Suprapubic skin (tissue), 4 donors: Measurements from ENCODE around the gene ANKRD65. TPM values are rescaled to one million over a fixed set of nuclear protein-coding genes. Genes with fewer than 3 reads are reported as not detected.

Source experiments
- DNase-seq, 2 donors: peaks; one replicate each; pipeline ENCODE4 v3.0.0-alpha.2; 2019; ENCODE audit warnings: low spot score in 2 of 2
- H3K27ac ChIP-seq: fragments of 200-600 bp; sonication (generic); one replicate; pipeline ENCODE4 v1.5.1; 2019
- H3K27me3 ChIP-seq: fragments of 200-600 bp; sonication (generic); one replicate; pipeline ENCODE4 v1.5.1; 2019
- H3K36me3 ChIP-seq: fragments of 200-600 bp; sonication (generic); one replicate; pipeline ENCODE4 v1.5.1; 2019
- H3K4me1 ChIP-seq: fragments of 200-600 bp; sonication (generic); one replicate; pipeline ENCODE4 v1.5.1; 2019
- H3K4me3 ChIP-seq: fragments of 200-600 bp; sonication (generic); one replicate; pipeline ENCODE4 v1.5.1; 2019; ENCODE audit warnings: mild to moderate bottlenecking
- H3K9me3 ChIP-seq: fragments of 200-600 bp; sonication (generic); one replicate; pipeline ENCODE4 v1.5.1; 2019
- CTCF ChIP-seq, 2 donors: fragments of 200-600 bp in 1 of 2; fragments of 450-650 bp in 1 of 2; sonication (generic) in 1 of 2; IDR thresholded peaks; one replicate each; pipeline ENCODE4 v1.5.1; 2016 to 2019; ENCODE audit warnings: antibody characterized with exemption in 2 of 2, mild to moderate bottlenecking in 1 of 2, moderate library complexity in 1 of 2
- EP300 ChIP-seq: sonication (generic); formaldehyde crosslinking; IDR thresholded peaks from one replicate; pipeline ENCODE4 v1.6.1; 2017; ENCODE audit warnings: antibody characterized with exemption
- POLR2A ChIP-seq, 2 donors: fragments of 450-650 bp; IDR thresholded peaks; one replicate each; pipeline ENCODE4 v1.6.1; 2017; ENCODE audit warnings: antibody characterized with exemption in 2 of 2, mild to moderate bottlenecking in 2 of 2, moderate library complexity in 2 of 2
- POLR2AphosphoS5 ChIP-seq, 3 donors: sonication (generic); formaldehyde crosslinking; IDR thresholded peaks; one replicate each; pipeline ENCODE4 v1.6.1; 2017; ENCODE audit warnings: antibody characterized with exemption in 3 of 3
- whole genome bisulfite sequencing: methylation state at CpG from one replicate; pipeline ENCODE4 v1.1.5; 2018; 5-methylcytosine and 5-hydroxymethylcytosine counted together
- total RNA-seq, 4 donors: library from RNA; depleted of rRNA; stranded (reverse); fragments of >200 nt; gene quantifications; one replicate each; pipeline ENCODE4 v1.1.0, GENCODE V29; 2016

The ANKRD65 gene
- total RNA-seq, 4 donors from 2014 or later = 2.8 to 10.3 (median 5.9) TPM

- Histone ChIP-seq H3K36me3 (peaks cover 9% of the 10 kb centered on the region), H3K4me1 (peaks cover 74% of the 10 kb centered on the region), H3K27me3 (no peaks in the 10 kb centered on the region), H3K9me3 (no peaks in the 10 kb centered on the region), H3K4me3 (peak overlapping the region; percentile 13), H3K27ac (no peak overlapping the region)
- WGBS = 73% methylated on average over 2 of the region's 11 CpGs
- no peak for DNase-seq
- no peak for TF ChIP-seq EP300
- TF ChIP-seq CTCF (IDR thresholded peaks at IDR 0.05) = no peak
- TF ChIP-seq POLR2AphosphoS5 (IDR thresholded peaks at IDR 0.05) = no peak
- no peak for TF ChIP-seq POLR2A (IDR thresholded peaks at IDR 0.05)
Measured at GRCh38 chr1:1437904-1438376, 16.9 kb upstream of the ANKRD65 start.

- Histone ChIP-seq H3K9me3 (no peaks in the 10 kb centered on the region), H3K4me3 (peak overlapping the region; percentile 70), H3K27ac (no peak overlapping the region), H3K36me3 (peaks cover 9% of the 10 kb centered on the region), H3K4me1 (peaks cover 80% of the 10 kb centered on the region), H3K27me3 (no peaks in the 10 kb centered on the region)
- WGBS = 80% methylated on average over 1 of the region's 31 CpGs
- TF ChIP-seq POLR2A (IDR thresholded peaks at IDR 0.05) (no peak), CTCF (IDR thresholded peaks at IDR 0.05) (no peak), POLR2AphosphoS5 (IDR thresholded peaks at IDR 0.05) (no peak), EP300 (no peak)
- no peak for DNase-seq
Measured at GRCh38 chr1:1437033-1437903, 16.2 kb upstream of the ANKRD65 start.

GRCh38 chr1:1436630-1437032 lies 15.6 kb upstream of the ANKRD65 start:
- H3K36me3 ChIP-seq = peaks cover 9% of the 10 kb centered on the region
- H3K4me3 ChIP-seq = peak overlapping the region; percentile 70
- no peak for DNase-seq
- no peak overlapping the region for H3K27ac ChIP-seq
- peaks cover 86% of the 10 kb centered on the region for H3K4me1 ChIP-seq
- H3K9me3 ChIP-seq = no peaks in the 10 kb centered on the region
- TF ChIP-seq POLR2A (IDR thresholded peaks at IDR 0.05) (no peak), EP300 (no peak), POLR2AphosphoS5 (IDR thresholded peaks at IDR 0.05) (no peak), CTCF (IDR thresholded peaks at IDR 0.05) (no peak)
- 90% methylated on average over 2 of the region's 7 CpGs for WGBS
- no peaks in the 10 kb centered on the region for H3K27me3 ChIP-seq

- Histone ChIP-seq H3K36me3 (peaks cover 9% of the 10 kb centered on the region), H3K4me3 (peak overlapping the region; percentile 70), H3K9me3 (no peaks in the 10 kb centered on the region), H3K27me3 (no peaks in the 10 kb centered on the region), H3K27ac (peak overlapping the region; percentile 92), H3K4me1 (peaks cover 86% of the 10 kb centered on the region)
- DNase-seq = no peak
- TF ChIP-seq POLR2A (IDR thresholded peaks at IDR 0.05) (no peak), CTCF (IDR thresholded peaks at IDR 0.05) (no peak), EP300 (no peak), POLR2AphosphoS5 (IDR thresholded peaks at IDR 0.05) (no peak)
- WGBS = no CpG with 5 or more reads among the region's 40 CpGs
Measured at GRCh38 chr1:1435911-1436629, 15.0 kb upstream of the ANKRD65 start.
